Stimulated activated CD8-positive, alpha-beta memory T cell treated with anti-CD3 and anti-CD28 coated beads, Interleukin-7, amount 100 ng/mL, for 1 hour (primary cell): ENCODE measurements around the gene EHBP1.
"Not testable (repeated sequence)": the region's sequence is repeated elsewhere in the genome, so short reads cannot be mapped to it uniquely, and the experiment has no call there.

Source experiments
- DNase-seq, 2 donors: peaks; one replicate each; pipeline ENCODE4 v3.0.0-alpha.2; 2020; ENCODE audit warnings: low read depth in 2 of 2

EHBP1 gene

DNA sequence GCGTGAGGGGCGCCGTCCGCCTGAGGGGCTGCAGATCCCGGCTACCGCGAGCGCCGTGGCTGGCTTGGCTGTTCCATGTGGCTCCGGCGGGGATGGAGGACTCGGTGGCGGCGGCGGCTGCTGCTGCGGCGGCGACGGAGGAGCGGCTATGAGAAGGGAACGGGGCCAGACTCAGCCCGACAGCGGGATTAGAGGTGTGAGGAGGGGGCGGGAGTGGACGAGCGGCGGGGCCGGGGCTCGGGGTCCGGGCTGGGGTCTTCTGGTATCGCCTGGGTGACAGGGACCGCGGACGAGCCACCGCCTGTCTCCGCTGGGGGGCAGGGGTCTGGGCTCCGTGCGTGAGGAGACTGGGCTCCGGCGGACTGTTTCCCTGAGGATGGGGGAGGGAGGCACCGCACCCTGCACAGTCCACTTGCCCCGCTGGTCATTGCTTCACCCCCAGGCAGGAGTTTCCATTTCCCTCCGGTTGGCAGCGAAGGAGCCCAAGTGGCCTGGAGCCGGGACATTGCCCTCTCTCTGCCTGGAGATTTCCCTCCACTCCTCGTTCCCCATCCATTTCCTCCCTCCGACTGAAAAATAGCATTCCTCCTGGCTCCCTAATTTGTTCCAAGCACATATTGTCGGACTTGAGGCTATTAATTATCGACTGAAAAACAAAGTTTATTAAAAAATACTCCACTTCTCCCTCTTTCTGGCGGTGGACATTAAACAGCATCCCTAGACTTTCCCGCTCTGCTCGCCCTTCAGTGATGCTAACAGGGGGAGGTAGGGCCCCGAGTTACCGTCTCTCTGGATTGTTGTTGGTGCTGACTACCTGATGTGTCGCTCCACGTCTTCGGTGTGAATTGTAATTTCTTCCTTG, 577 bp downstream of the EHBP1 start:
- no peak for DNase-seq

DNA sequence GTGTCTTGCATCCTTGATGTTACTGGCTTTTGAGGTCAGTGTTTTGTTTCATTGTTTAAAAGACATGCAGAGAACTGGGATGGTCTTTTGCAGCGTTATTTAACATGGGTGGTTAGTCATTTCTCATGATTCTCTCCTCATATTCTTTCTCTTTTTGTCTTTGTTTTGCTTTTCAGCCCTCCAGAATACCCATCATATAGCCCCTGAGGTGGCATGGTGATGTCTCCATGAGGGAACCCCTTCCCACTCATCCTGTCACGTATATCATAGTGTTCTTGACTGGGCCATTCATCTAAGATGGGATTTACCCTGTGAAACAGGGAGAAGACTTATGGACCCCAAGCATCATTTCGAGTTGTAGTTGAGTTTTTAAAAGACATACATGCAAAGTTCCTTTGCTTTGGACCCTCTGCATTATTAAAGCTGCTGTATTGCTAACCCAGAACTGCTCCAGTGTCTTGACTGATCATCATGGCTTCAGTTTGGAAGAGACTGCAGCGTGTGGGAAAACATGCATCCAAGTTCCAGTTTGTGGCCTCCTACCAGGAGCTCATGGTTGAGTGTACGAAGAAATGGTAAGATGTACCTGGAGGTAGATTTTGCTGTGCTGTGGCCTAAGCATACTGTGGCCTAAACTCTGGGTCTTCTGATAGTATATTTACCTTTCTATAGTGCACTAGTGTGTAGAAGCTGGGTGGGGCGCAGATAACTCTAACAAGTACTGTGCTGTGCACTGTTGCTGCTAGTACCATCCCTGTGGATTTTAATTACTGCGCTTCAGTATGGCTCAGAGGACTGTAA, 1.4 kb downstream of the EHBP1 start:
- no peak for DNase-seq

DNA sequence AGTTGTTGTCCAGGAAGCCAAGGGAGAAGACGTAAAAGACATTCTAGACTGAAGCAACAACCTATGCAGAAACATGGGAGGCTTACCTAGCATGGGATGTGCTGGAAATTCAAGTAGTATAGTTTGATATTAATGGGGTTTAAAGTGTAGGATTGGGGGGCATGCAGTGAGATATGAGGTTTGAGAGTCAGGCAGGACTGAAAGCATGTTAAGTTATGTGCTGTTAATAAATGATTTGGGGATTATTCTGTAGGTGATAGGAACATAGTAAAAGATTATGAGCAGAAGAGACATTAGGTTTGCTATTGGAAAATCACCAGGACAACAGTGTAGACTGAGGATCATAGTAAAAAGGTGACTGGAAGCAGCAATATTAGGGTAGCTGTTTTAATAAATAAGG, 3.2 kb downstream of the EHBP1 start:
- no peak for DNase-seq

DNA sequence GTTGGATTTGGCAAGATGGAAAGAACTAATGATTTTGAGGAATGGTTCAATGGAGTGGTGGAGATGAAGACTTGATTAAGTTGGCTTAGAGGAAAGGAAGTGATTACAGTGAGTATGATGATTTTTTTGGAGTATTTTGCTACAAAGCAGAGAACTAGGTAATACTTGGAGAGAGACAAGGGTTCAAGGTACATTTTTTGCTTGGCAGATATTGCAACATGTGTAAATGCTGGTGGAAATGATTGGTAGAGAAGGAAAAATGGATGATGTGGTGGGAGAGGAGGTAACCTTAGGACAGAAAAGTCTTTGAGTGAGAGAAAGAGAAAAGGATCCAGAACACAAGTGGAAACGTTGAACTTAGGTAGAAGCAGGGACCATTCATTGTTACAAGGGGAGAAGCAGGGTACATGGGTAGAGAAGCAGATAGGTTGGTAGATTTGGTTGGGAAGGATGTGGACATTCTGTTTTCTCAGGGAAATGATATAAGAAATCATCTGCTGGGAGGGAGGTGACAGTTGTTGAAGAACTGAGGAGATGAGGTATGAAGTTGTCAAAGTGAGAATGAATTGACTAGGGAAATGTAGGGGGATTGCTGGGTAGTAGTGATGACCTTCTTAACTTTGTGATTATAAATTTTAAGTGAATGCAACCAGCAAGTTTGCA, 6.5 kb downstream of the EHBP1 start:
- no peak for DNase-seq

DNA sequence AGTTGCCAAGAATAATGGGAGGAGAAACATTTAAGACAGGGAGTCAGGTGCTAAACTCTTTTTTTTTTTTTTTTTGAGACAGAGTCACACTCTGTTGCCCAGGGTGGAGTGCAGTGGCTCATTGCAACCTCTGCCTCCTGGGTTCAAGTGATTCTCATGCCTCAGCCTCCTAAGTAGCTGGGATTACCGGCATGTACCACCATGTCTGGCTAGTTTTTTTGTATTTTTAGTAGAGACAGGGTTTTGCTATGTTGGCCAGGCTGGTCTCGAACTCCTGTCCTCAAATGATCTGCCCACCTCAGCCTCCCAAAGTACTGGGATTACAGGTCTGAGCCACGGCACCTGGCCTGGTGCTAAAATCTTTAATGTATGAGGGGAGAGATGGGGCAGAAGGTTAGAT, 7.7 kb downstream of the EHBP1 start:
- DNase-seq: not testable (repeated sequence)

DNA sequence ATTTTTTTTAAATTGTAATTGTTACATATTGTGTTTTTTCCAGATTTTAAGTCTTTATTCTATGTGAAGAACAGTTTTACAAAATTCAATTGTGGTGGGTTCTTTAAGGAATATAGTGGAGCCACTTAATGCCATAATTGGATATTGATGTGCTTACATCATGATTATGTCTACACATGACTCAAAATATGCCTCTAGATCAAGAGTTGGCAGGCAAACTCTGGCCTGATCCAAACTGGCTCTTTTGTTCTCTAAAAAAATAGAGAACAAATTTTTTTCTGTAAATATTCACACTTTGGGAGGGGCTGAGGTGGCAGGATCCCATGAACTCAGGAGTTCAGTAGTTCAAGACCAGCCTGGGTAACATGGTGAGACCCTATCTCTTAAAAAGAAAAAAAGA, 8.3 kb downstream of the EHBP1 start:
- DNase-seq: no peak

DNA sequence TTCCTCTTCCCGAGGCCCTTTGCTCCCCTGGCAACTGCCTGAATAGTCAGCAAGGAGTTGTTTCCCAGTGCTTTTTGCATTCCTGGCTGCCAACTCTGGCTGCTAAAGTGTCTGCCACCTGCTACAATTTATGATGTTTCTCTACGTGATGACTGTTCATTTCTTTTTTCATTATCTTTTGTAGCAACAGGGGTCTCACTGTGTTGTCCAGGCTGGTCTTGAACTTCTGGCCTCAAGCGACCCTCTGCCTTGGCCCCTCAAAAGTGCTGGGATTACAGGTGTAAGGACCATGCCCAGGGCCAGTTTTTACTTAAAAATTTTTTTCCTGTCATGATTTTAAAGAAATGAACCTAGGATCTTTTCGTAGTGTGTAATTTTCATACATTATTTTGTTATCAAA, 11.3 kb downstream of the EHBP1 start:
- no peak for DNase-seq

DNA sequence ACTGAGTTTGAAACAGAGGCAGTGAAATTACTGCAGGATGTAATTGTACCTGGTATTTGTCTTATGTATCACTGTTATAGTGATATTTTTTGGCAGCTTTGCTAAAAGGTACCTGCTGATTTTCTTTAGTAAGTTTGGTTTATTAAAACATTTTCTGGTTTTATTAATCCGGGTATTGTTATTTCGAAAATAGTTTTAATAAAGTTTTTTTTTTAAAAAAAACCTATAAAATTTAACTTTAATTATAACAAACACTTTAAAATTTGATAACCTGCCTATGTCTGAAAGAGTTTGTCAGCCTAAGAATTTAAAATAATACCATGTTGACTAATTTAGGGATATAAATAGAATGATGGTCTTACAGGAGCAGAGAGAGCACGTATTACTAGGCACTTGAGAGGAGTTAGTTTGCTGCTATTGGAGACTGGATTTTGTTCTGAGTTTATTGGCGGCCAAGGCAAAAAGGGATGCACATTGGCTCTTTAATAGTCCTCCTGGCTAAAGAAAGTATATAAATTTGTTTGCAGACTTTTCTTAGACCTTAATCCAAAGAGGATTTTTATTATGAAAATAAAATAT, 12.1 kb downstream of the EHBP1 start:
- DNase-seq: no peak

DNA sequence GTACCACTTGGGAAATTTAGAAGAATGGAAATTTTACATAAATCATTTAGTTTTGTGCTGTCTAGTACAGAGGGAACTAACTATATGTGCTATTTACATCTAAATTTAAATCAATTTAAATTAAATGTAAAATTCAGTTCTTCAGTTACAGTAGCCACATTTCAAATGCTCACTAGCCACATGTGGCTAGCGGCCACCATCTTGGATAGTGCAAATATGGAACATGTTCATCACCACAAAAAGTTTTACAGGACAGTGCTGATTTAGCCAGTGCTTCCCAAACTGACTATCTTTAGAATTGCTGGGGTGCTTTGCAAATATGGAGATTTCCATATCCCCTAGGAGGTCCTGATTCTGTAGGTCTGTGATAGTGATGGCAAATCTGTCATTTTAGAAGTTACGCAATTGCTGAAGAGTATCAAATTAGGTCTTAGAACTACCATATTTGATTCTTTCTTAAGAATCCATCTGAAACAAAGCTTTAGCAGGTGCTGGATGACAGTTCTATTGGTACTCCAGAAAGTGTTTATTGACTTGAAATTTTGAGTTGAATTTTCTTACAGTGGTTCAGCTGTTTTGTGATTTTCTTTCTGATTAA, 12.8 kb downstream of the EHBP1 start:
- no peak for DNase-seq

DNA sequence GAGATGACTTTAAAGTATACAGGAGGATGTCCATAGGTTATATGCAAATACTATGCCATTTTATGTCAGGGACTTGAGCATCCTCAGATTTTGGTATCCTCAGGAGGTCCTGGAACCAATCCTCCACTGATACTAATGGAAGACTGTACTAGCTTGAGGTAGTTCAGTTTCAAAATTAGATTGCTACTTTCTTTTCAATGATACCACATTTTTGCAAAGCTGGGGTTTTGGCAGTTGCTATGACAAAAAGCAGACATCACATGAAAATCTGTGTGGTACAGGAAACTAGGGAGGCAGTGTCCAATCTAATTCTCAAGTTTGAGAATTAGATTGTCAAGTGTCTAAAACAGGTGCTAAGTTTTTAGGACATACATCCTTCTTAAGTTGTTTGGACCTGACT, 14.2 kb downstream of the EHBP1 start:
- no peak for DNase-seq

DNA sequence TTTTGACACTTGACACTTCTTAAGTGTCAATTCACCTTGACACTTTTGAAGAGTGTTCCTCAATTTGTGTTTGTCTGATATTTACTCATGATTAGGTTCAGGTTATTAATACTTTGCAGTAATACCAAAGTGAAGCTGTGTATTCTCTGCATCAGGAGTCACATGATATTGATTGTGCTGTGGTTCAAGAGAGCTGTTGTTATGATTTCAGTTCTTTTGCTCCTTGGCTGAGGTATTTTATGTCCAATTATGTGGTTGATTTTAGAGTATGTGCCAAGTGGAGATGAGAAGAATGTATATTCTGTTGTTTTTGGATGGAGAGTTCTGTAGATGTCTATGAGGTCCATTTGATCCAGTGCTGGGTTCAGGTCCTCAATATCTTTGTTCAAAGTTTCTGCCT, 17.2 kb downstream of the EHBP1 start:
- no peak for DNase-seq

DNA sequence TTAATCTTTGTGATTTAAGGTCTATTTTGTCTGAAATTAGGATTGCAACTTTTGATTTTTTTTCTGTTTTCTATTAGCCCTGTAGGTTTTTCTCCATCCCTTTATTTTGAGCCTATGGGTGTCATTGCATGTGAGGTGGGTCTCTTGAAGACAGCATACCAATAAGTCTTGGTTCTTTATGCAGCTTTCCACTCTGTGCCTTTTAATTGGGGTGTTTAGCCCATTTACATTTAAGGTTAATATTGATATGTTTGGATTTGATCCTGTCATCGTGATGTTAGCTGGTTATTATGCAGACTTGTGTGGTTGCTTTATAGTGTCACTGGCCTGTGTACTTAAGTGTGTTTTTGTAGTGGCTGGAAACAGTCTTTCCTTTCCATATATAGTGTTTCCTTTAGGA, 17.7 kb downstream of the EHBP1 start:
- no peak for DNase-seq

DNA sequence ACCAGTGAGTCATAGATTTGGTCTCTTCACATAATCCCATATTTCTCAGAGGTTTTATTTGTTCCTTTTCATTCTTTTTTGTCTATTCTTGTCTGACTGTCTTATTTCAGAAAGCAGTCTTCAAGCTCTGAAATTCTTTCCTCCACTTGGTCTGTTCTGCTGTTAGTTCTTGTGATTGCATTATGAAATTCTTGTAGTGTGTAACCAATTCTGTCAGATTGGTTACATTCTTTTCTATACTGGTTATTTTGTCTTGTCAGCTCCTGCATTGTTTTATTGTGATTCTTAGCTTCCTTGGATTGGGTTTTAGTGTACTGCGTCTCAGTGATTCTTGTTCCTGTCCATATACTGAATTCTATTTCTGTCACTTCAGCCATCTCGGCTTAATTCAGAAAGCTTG, 18.6 kb downstream of the EHBP1 start:
- no peak for DNase-seq

DNA sequence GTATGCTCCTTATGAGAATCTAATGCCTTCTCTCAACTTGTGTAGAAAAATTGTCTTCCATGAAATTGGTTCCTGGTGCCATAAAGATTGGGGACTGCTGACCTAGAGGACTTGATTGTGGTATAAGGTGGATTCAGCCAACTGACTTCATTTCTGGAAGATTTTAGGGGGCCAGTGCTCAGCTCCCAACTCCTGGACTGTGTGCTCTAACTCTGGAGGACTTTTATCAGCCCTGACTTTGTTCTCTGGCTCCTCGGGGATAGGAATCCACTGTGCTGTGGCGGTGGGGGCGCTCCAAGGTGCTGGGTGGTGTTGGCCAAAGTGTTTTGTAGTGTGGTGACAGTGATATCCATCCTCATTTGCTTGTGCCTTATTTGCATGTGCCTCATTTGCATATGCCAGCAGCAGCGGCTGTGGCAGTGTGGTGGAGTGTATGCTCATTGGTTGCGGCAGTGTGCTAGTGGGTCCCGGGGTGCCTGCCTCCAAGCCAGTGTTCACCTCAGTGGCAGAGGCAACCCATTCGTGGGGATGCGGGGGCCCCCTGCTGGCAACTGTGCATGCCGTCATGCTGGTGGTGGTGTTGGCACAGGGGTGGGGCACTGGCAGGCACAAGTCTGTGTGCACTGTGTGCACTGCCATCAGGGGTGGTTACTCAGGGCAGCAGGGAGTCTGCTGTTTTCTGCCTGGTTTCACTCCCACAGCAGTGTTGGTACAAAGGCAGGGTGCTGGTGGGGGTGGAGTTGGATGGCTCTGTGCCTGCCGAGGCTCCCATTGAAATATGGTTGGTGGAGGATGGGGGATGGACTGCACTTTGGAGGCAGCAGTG, 19.6 kb downstream of the EHBP1 start:
- DNase-seq: no peak

DNA sequence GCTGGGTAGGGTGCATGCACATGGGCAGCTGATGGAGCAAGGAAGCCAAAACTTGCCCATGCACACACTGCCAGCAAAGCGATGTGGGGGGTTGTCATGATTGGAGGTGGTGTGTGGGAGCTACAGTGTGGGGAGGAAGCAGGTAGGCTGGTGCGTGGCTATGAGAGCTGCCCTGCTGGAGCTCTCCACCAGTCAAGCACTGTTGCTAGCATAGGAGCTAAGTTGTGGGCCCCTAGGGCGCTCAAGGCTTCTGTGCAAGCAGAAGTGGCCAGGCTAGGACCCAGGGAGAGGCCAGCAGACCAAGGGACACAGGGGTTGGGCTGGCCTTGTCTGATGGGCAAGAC, 20.2 kb downstream of the EHBP1 start:
- DNase-seq: no peak

DNA sequence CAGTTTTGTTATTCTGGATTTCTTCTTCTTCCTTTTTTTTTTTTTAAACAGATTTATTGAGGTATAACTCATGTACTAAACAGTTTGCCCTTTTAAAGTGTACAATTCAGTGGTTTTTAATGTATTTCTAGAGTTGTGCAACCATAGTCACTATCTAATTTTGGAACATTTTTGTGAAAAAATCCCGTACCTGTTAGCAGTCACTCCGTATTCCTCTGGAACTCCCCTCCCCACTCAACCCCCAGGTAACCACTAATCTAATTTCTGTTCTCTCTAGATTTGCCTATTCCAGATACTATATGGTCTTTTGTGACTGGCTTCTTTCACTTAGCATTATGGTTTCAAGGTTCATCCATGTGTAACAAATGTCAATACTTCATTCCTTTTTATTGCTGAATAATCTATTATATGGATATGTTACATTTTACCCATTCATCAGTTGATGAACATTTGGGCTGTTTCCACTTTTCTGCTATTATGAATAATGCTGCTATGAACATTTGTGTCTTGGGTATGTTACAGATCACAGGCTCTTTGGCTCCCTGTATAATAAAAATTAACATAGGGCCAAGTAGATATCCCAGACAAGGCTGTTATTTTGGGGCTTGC, 21.9 kb downstream of the EHBP1 start:
- no peak for DNase-seq

DNA sequence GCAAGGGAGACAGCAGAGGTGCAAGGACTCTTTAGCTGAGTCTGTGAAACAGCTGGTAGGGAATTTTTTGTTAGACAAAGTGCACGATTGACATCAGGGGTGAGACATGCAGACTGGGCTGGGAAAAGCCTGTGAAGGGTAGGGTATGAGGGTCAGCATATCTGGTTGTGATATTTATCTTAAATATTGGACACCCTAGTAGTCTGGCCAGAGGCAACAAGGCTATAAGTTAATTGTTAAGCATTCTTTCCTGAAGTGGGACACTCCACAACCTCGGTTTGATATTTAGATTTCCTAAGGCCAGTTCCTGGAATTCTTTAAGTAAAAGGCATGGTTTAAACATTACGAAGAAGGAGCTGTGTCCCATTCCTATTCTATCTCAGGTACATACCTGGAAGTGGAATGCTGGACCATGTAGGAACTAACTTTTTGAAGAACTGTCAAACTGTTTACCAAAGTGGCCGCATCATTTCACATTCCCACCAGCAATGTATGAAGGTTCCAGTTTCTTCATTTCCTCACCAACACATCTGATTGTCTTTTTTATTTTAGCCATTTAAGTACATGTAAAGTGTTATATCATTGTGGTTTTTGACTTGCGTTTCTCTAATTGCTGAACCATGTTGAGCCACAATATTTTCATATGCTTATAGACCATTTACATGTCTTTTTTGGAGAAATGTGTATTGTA, 22.5 kb downstream of the EHBP1 start:
- DNase-seq: no peak

DNA sequence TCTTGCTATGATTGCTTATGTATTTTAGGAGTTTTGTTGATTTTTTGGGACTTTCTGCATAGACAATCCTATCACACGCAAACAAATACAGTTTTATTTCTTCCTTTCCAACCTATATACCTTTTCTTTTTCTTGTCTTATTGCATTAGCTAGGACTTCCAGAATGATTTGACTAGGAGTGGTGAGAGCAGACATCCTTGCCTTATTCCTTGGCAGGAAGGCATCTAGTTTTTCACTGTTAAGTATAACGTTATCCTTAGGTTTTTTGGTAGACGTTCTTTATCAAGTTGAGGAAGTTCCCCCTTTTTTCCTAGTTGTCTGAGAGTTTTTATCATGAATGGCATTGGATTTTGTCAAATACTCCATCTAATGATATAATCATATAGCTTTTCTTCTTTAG, 25.8 kb downstream of the EHBP1 start:
- no peak for DNase-seq

DNA sequence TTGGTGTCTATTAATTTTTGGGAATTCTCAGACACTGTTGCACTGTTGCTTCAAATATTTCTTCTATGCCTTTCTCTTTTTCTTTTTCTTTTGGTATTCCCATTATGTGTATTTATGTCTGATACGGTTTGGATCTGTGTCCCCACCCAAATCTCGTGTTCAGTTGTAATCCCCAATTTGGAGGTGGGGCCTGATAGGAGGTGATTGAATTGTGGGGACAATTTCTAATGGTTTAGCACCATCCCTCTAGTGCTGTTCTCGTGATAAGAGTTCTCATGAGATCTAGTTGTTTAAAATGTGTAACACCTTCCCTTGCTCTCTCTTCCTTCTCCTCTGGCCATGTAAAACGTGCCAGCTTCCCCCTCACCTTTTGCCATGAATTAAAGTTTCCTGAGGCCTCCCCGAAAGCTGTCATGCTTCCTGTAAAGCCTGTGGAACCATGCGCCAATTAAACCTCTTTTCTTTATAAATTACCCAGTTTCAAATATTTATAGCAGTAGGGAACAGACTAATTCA, 26.8 kb downstream of the EHBP1 start:
- no peak for DNase-seq

DNA sequence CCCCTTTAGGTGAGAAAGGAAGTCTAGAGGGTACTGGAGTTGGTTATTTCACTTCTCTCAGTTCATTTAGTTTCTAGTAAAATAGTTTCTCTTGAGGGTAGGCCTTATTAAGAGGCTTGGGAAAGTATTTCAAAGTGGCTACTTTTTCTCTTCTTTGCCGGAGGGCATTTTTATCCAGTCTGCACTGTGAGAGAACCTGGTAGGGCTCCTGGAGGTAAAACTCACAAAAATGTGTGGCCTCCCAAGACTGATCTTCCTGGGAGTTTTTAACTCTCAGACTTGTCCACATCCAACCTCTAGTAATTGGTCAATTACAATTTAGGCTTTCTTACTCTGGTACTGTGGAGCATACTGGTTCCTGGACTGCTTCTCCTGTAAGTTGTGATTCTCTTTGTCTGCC, 28.0 kb downstream of the EHBP1 start:
- no peak for DNase-seq
